Suprapubic skin (tissue), 4 donors: ENCODE results near the gene ZFYVE28. TPM values are rescaled to one million over a fixed set of nuclear protein-coding genes. Genes with fewer than 3 reads are reported as not detected.
"Not testable (repeated sequence)": the region's sequence is repeated elsewhere in the genome, so short reads cannot be mapped to it uniquely, and the experiment has no call there.

Experiments used
- DNase-seq, 2 donors: peaks; one replicate each; pipeline ENCODE4 v3.0.0-alpha.2; 2019; ENCODE audit warnings: low spot score in 2 of 2
- H3K27ac ChIP-seq: fragments of 200-600 bp; sonication (generic); one replicate; pipeline ENCODE4 v1.5.1; 2019
- H3K27me3 ChIP-seq: fragments of 200-600 bp; sonication (generic); one replicate; pipeline ENCODE4 v1.5.1; 2019
- H3K36me3 ChIP-seq: fragments of 200-600 bp; sonication (generic); one replicate; pipeline ENCODE4 v1.5.1; 2019
- H3K4me1 ChIP-seq: fragments of 200-600 bp; sonication (generic); one replicate; pipeline ENCODE4 v1.5.1; 2019
- H3K4me3 ChIP-seq: fragments of 200-600 bp; sonication (generic); one replicate; pipeline ENCODE4 v1.5.1; 2019; ENCODE audit warnings: mild to moderate bottlenecking
- H3K9me3 ChIP-seq: fragments of 200-600 bp; sonication (generic); one replicate; pipeline ENCODE4 v1.5.1; 2019
- EP300 ChIP-seq: sonication (generic); formaldehyde crosslinking; IDR thresholded peaks from one replicate; pipeline ENCODE4 v1.6.1; 2017; ENCODE audit warnings: antibody characterized with exemption
- POLR2A ChIP-seq, 2 donors: fragments of 450-650 bp; IDR thresholded peaks; one replicate each; pipeline ENCODE4 v1.6.1; 2017; ENCODE audit warnings: antibody characterized with exemption in 2 of 2, mild to moderate bottlenecking in 2 of 2, moderate library complexity in 2 of 2
- POLR2AphosphoS5 ChIP-seq, 3 donors: sonication (generic); formaldehyde crosslinking; IDR thresholded peaks; one replicate each; pipeline ENCODE4 v1.6.1; 2017; ENCODE audit warnings: antibody characterized with exemption in 3 of 3
- WGBS: methylation state at CpG from one replicate; pipeline ENCODE4 v1.1.5; 2018; 5-methylcytosine and 5-hydroxymethylcytosine counted together
- total RNA-seq, 4 donors: library from RNA; depleted of rRNA; stranded (reverse); fragments of >200 nt; gene quantifications; one replicate each; pipeline ENCODE4 v1.1.0, GENCODE V29; 2016
- TF ChIP-seq, protein P1 (sequence below), 2 donors: fragments of 200-600 bp in 1 of 2; fragments of 450-650 bp in 1 of 2; sonication (generic) in 1 of 2; IDR thresholded peaks; one replicate each; pipeline ENCODE4 v1.5.1; 2016 to 2019; ENCODE audit warnings: antibody characterized with exemption in 2 of 2, mild to moderate bottlenecking in 1 of 2, moderate library complexity in 1 of 2

Gene ZFYVE28
- total RNA-seq, result 10 to 100 TPM in 2 of 4 donors, 1 to 10 TPM in 2; 7.6 to 21.3 (median 9.9) TPM

DNA sequence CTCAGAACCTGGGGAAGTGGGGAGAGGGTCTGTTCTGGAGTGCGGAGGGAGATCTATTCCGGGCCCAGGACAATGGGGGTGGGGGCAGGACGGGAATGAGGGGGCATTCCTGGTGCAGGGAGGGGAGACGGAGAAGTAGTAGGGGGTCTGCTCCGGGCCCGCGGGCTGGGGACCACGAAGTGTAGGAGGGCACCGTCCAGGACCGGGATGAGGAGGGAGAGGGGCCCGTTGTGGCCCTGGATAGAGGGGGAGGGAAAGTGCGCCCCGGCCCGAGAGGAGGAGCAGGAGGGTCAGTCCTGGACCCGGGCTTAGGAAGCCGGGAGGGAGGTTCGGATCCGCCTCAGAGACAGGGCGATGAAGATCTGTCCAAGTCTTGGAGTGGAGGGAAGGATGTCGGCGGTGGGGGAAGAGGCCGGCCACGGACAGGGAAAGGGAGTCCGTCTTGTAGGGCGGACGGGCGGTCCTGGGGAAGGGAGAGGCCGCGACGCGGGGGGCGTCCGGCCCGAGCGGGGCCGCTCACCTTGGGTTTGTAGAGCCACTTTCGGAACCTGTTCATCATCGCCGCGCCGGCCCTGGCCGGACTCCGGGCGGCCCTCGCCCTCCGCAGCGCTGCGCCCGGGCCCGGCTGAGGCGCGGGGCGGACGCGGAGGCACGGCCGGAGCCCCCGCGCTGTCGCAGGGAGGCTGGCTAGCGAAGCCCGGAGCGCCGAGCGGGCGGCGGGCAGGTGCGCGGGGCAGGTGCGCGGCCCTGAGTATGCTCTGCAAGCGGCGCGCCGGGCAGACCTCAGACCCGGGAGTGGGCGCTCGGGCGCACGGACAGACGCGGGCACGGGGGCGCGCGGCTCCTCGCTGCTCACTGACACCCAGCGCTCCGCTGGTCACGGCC is at the start of gene ZFYVE28:
TSS of gene ZFYVE28 (minus strand) at position 881 of the 885 bp plus-strand sequence. CDS start at position 559, 322 bp downstream.
- H3K9me3 ChIP-seq, result no peaks in the 10 kb centered on the region
- peak within 1 kb of the TSS; percentile 71 for H3K4me3 ChIP-seq
- H3K36me3 ChIP-seq, result no peaks in the 10 kb centered on the region
- TF ChIP-seq POLR2A (IDR thresholded peaks at IDR 0.05) (no peak), EP300 (no peak), POLR2AphosphoS5 (IDR thresholded peaks at IDR 0.05) (no peak)
- TF ChIP-seq, protein P1, sequence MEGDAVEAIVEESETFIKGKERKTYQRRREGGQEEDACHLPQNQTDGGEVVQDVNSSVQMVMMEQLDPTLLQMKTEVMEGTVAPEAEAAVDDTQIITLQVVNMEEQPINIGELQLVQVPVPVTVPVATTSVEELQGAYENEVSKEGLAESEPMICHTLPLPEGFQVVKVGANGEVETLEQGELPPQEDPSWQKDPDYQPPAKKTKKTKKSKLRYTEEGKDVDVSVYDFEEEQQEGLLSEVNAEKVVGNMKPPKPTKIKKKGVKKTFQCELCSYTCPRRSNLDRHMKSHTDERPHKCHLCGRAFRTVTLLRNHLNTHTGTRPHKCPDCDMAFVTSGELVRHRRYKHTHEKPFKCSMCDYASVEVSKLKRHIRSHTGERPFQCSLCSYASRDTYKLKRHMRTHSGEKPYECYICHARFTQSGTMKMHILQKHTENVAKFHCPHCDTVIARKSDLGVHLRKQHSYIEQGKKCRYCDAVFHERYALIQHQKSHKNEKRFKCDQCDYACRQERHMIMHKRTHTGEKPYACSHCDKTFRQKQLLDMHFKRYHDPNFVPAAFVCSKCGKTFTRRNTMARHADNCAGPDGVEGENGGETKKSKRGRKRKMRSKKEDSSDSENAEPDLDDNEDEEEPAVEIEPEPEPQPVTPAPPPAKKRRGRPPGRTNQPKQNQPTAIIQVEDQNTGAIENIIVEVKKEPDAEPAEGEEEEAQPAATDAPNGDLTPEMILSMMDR (IDR thresholded peaks at IDR 0.05), result no peak
- WGBS, result 1% methylated on average over 26 of the region's 90 CpGs
- DNase-seq, result no peak
- peaks cover 26% of the 10 kb centered on the region for H3K27me3 ChIP-seq
- H3K4me1 ChIP-seq, result peaks cover 44% of the 10 kb centered on the region
- peak within 1 kb of the TSS; percentile 43 for H3K27ac ChIP-seq

DNA sequence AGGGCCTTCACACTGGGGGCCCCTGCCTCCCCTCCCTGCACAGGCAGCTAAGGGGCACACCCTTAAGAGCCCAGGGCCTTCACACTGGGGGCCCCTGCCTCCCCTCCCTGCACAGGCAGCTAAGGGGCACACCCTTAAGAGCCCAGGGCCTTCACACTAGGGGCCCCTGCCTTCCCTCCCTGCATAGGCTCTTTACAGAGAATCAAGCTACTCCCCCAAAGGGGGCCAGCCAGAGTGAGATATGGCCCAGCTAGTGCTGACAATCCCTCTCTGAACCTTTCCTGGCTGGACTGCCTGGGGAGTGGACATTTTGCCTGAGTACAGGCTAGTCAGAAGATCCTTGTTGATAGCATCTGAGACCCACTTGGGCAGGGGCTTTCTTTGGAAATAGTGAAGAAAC is 47.1 kb upstream of the ZFYVE28 start:
- not testable (repeated sequence) for H3K27ac ChIP-seq, H3K9me3 ChIP-seq, H3K4me3 ChIP-seq, DNase-seq, H3K27me3 ChIP-seq, H3K36me3 ChIP-seq
- peaks cover 31% of the 10 kb centered on the region for H3K4me1 ChIP-seq

DNA sequence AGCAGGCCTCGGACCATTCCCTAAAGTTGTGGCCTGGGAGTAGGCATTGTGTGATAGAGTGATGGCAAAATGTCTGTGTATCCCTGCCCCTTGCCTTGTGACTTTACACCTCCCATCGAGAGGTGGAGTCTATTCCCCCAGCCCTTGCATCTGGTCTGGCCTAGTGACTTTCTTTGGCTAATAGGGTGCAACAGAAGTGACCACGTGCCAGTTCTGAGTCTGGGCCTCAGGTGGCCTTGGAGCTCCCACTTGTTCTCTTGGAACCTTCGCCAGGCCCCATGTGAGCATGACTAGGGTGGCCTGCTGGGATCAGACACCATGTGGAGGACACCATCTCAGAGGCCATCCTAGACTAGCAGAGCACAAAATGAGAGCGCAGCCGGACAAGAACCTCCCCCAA is 46.6 kb upstream of the ZFYVE28 start:
- Histone ChIP-seq H3K27ac (no peak overlapping the region), H3K36me3 (no peaks in the 10 kb centered on the region), H3K4me1 (peaks cover 26% of the 10 kb centered on the region), H3K9me3 (no peaks in the 10 kb centered on the region), H3K27me3 (peaks cover under 1% of the 10 kb centered on the region), H3K4me3 (no peak overlapping the region)
- TF ChIP-seq EP300 (no peak), POLR2A (IDR thresholded peaks at IDR 0.05) (no peak), POLR2AphosphoS5 (IDR thresholded peaks at IDR 0.05) (no peak)
- TF ChIP-seq, protein P1 (IDR thresholded peaks at IDR 0.05), result no peak
- 70% methylated on average over 2 of the region's 6 CpGs for WGBS
- DNase-seq, result no peak

DNA sequence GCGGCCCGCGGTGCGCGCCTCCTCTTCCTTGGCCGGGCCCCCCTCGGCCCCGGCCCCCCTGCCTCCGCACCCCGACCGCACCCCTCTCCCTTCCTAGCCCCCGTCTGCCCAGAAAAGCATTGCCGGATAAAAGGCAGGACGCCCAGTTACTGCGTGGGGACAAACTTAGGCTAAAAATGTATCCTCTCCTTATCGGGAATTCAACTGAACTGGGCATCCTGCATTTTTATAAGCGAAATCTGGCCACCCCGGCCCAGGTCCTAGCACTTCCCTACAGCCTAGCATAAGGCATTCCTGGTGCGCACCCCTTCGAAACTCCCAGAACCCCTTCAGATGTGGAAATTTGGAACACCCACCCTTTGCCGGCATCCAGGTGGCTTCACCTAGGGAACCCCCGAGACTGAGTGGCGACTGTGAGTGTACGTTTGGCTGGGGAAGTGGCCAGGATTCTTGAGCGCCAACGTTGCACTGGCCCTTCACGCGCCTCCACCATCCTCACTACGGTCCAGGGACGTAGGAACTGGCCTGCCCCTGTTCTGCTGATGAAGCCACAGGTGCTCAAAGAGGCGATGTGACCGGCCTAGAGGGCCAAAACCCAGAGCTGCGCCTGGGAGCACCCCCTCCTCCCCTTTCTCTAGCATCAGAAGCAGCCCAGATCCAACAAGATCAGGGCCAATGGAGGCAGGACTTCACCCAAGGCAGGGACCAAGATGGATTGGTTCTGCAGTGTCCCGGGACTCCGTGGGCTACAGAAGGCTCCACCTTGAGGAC is 44.7 kb upstream of the ZFYVE28 start:
- Histone ChIP-seq H3K27me3 (peaks cover 12% of the 10 kb centered on the region), H3K4me1 (peaks cover 20% of the 10 kb centered on the region), H3K36me3 (no peaks in the 10 kb centered on the region), H3K9me3 (no peaks in the 10 kb centered on the region), H3K27ac (no peak overlapping the region), H3K4me3 (peak overlapping the region; percentile 72)
- no peak for DNase-seq
- 44% methylated on average over 24 of the region's 35 CpGs for WGBS
- TF ChIP-seq POLR2AphosphoS5 (IDR thresholded peaks at IDR 0.05), result no peak
- no peak for TF ChIP-seq EP300
- TF ChIP-seq, protein P1 (IDR thresholded peaks at IDR 0.05), result no peak
- TF ChIP-seq POLR2A (IDR thresholded peaks at IDR 0.05), result no peak

DNA sequence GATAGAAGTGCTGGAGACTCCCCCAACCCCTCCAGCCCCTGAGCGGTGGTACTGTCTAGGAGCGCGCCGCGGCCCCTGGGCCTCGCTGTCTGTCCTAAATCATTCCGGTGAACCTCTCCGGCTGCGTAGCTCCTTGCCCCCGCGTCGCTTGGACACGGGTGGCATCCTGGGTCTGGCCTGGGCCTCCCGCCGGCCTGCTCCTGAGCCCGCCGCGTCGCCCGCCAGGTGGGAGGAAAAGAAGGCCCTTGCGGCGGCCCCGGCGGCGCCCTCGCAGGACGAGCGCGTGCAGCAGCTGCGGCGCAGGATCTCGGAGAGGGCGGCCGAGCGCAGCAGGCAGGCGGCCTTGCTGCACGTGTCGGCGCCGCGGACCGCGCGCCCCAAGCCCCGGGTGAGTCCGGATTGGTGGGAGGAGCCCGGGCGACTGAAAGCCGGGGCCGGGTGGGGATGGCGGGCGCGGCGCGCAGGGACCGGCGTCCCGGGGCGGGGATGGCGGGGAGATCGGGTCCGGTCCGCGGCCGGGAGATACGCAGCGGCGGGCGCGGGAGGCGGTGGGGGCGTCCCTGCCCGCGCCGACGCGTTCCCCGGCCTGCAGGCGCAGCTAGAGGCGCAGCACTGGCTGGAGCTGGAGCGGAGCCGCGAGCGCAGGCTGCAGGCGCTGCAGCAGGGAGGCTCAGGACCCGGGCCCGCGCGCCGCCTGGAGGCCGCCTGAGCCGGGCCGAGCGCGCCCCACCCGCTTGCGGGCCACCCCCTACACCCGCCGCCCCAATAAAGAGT is 44.0 kb upstream of the ZFYVE28 start:
- DNase-seq, result no peak
- H3K36me3 ChIP-seq, result no peaks in the 10 kb centered on the region
- 37% methylated on average over 9 of the region's 99 CpGs for WGBS
- TF ChIP-seq POLR2AphosphoS5 (IDR thresholded peaks at IDR 0.05), result no peak
- TF ChIP-seq, protein P1 (IDR thresholded peaks at IDR 0.05), result peak; percentile 31 to 66
- H3K27me3 ChIP-seq, result peaks cover 12% of the 10 kb centered on the region
- no peak overlapping the region for H3K27ac ChIP-seq
- peak overlapping the region; percentile 72 for H3K4me3 ChIP-seq
- no peaks in the 10 kb centered on the region for H3K9me3 ChIP-seq
- peaks cover 14% of the 10 kb centered on the region for H3K4me1 ChIP-seq
